ENCODE results near the gene KDM5A. TPM values are rescaled to one million over a fixed set of nuclear protein-coding genes. Genes with fewer than 3 reads are reported as not detected.

Gene KDM5A
- total and polyA plus RNA-seq, 2 donors (not counting 3 experiments of a cell fraction or from before 2014, with no cell fraction given): 12.6 to 61.0 TPM

DNA sequence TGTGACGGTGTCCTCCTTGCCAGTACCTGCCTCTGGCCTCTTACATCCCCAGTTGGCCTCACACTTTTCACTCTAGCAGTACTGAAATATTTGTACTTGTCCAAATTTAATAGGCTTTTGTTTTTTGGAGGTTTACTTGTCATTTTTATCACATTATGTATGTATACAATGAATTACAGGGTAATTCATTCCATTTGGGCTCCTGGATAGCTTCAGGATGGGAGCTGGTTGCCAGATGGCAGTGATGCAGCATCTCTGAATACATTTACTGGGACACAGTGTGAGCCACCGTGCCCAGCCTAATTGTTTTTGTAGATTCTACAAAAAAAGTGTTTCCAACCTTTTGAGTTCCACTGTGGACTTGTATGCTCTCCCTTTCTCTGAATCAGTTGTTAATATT lies 25.7 kb upstream of the KDM5A start:
- dilution Hi-C loops (cut with MboI; ENCODE audit: extremely low pct_ligation_motif_present, low sequenced_read_pairs): no loop called here

More for the DNA sequence above, 25.7 kb upstream of the KDM5A start:
- TF ChIP-seq EZH2 (IDR thresholded peaks at IDR 0.05; ENCODE audit: borderline replicate concordance, low read depth, low read length, severe bottlenecking): no peak
- TF ChIP-seq, protein P1, sequence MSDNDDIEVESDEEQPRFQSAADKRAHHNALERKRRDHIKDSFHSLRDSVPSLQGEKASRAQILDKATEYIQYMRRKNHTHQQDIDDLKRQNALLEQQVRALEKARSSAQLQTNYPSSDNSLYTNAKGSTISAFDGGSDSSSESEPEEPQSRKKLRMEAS (IDR thresholded peaks at IDR 0.05; ENCODE audit: insufficient read depth, insufficient read length): no peak
- TF ChIP-seq JUN (IDR thresholded peaks at IDR 0.05; ENCODE audit: borderline replicate concordance, insufficient read depth, insufficient read length, low read depth): no peak
- TF ChIP-seq GATA2 (IDR thresholded peaks at IDR 0.05; ENCODE audit: insufficient read depth, insufficient read length, low read depth, low read length): no peak
- TF ChIP-seq, protein P2, sequence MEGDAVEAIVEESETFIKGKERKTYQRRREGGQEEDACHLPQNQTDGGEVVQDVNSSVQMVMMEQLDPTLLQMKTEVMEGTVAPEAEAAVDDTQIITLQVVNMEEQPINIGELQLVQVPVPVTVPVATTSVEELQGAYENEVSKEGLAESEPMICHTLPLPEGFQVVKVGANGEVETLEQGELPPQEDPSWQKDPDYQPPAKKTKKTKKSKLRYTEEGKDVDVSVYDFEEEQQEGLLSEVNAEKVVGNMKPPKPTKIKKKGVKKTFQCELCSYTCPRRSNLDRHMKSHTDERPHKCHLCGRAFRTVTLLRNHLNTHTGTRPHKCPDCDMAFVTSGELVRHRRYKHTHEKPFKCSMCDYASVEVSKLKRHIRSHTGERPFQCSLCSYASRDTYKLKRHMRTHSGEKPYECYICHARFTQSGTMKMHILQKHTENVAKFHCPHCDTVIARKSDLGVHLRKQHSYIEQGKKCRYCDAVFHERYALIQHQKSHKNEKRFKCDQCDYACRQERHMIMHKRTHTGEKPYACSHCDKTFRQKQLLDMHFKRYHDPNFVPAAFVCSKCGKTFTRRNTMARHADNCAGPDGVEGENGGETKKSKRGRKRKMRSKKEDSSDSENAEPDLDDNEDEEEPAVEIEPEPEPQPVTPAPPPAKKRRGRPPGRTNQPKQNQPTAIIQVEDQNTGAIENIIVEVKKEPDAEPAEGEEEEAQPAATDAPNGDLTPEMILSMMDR (IDR thresholded peaks at IDR 0.05; ENCODE audit: extremely low read depth in 1 of 2, insufficient read depth in 1 of 2, low read depth in 1 of 2, low read length in 2 of 2): no peak
- TF ChIP-seq POLR2AphosphoS5 (IDR thresholded peaks at IDR 0.05; ENCODE audit: insufficient read depth, low read depth, low read length): no peak
- no peak for TF ChIP-seq MYC (IDR thresholded peaks at IDR 0.05; ENCODE audit: low read depth, low read length)
- no peak for TF ChIP-seq POLR2A (IDR thresholded peaks at IDR 0.05; ENCODE audit: low read depth, low read length)
- TF ChIP-seq FOS (IDR thresholded peaks at IDR 0.05; ENCODE audit: borderline replicate concordance, insufficient read depth, low read length): no peak
- Histone ChIP-seq H3K9me3 (replicated peaks; ENCODE audit: control insufficient read depth, insufficient read depth, low read length) (no peaks in the 10 kb centered on the region), H3K79me2 (ENCODE audit: control insufficient read depth, insufficient read depth, low read length) (no peaks in the 10 kb centered on the region), H3K36me3 (ENCODE audit: control insufficient read depth in 2 of 2, extremely low read depth in 1 of 2, insufficient read depth in 2 of 2, low read length in 2 of 2) (peaks cover 0 to 2% of the 10 kb centered on the region in 2 experiments), H3K4me2 (ENCODE audit: insufficient read depth, low read length) (no peak overlapping the region), H3K4me3 (replicated peaks in 1 of 3; ENCODE audit: insufficient read depth in 1 of 3, low read depth in 1 of 3, low read length in 3 of 3) (no peak overlapping the region), H3K9me1 (replicated peaks; ENCODE audit: control insufficient read depth, extremely low read depth, insufficient read depth, low read length) (no peaks in the 10 kb centered on the region), H3K27ac (ENCODE audit: insufficient read depth, low read depth, low read length) (no peak overlapping the region), H3K9ac (replicated peaks; ENCODE audit: extremely low read depth, insufficient read depth, low read length) (no peak overlapping the region), H4K20me1 (replicated peaks; ENCODE audit: control insufficient read depth, extremely low read depth, insufficient read depth, low read length) (peaks cover 2% of the 10 kb centered on the region), H3K27me3 (ENCODE audit: control insufficient read depth in 2 of 2, insufficient read depth in 2 of 2, low read length in 2 of 2) (no peaks in the 10 kb centered on the region), H2AFZ (ENCODE audit: low read depth, low read length) (no peak overlapping the region), H3K4me1 (ENCODE audit: control insufficient read depth, extremely low read depth, insufficient read depth, low read length) (no peaks in the 10 kb centered on the region)
- POLR2A ChIA-PET: no interaction called here
- DNase-seq (ENCODE audit: low read depth, low spot score) (no peak), FAIRE-seq (peak; percentile 15)
- CTCF ChIA-PET: no interaction called here
- BruUV-seq (replicated peaks): no TSS peak
- intact Hi-C loops (cut with micrococcal nuclease): no loop called here

Measured in endothelial cell of umbilical vein (primary cell).